NCI-H146 (cell line): ENCODE results near the gene ELMO2.
"Not testable (repeated sequence)": the region's sequence is repeated elsewhere in the genome, so short reads cannot be mapped to it uniquely, and the experiment has no call there.

Source experiments
- DNase-seq: peaks from one replicate; lab custom pipeline; 2025; lab: John Stamatoyannopoulos, UW

Gene ELMO2

GRCh38 chr20:46406986-46407670, 713 bp upstream of the ELMO2 start:
- DNase-seq = peak; percentile 88

- no peak for DNase-seq
These were observed 4.0 kb downstream of the ELMO2 start for GRCh38 chr20:46402331-46402811.

- DNase-seq = no peak
These were observed 4.9 kb downstream of the ELMO2 start for GRCh38 chr20:46401478-46401860.

GRCh38 chr20:46400828-46401477, 5.5 kb downstream of the ELMO2 start:
- no peak for DNase-seq

GRCh38 chr20:46400253-46400652, 6.2 kb downstream of the ELMO2 start:
- DNase-seq = no peak

- DNase-seq = no peak
These were observed 7.0 kb downstream of the ELMO2 start for GRCh38 chr20:46399401-46399800.

GRCh38 chr20:46398963-46399362, 7.5 kb downstream of the ELMO2 start:
- DNase-seq = peak; percentile 55

GRCh38 chr20:46396052-46396740, 10.2 kb downstream of the ELMO2 start:
- DNase-seq = no peak

- DNase-seq = peak; percentile 8
These were observed 11.3 kb downstream of the ELMO2 start for GRCh38 chr20:46394872-46395760.

GRCh38 chr20:46393967-46394366, 12.4 kb downstream of the ELMO2 start:
- no peak for DNase-seq

GRCh38 chr20:46388937-46389336, 17.5 kb downstream of the ELMO2 start:
- DNase-seq = no peak

GRCh38 chr20:46388201-46388836, 18.1 kb downstream of the ELMO2 start:
- peak; percentile 51 for DNase-seq

- not testable (repeated sequence) for DNase-seq
These were observed 19.4 kb downstream of the ELMO2 start for GRCh38 chr20:46387054-46387453.

GRCh38 chr20:46378412-46379009, 27.9 kb downstream of the ELMO2 start:
- no peak for DNase-seq

GRCh38 chr20:46377518-46377917, 28.9 kb downstream of the ELMO2 start:
- DNase-seq = no peak

- DNase-seq = no peak
These were observed 30.1 kb downstream of the ELMO2 start for GRCh38 chr20:46376196-46376785.

GRCh38 chr20:46375771-46376170, 30.6 kb downstream of the ELMO2 start:
- no peak for DNase-seq

GRCh38 chr20:46374383-46374782, 32.0 kb downstream of the ELMO2 start:
- no peak for DNase-seq

GRCh38 chr20:46371656-46372055, 34.8 kb downstream of the ELMO2 start:
- no peak for DNase-seq

- DNase-seq = no peak
These were observed 37.5 kb downstream of the ELMO2 start for GRCh38 chr20:46368902-46369268.
